ENCODE results near the gene KCNH5.

KCNH5 gene

DNA sequence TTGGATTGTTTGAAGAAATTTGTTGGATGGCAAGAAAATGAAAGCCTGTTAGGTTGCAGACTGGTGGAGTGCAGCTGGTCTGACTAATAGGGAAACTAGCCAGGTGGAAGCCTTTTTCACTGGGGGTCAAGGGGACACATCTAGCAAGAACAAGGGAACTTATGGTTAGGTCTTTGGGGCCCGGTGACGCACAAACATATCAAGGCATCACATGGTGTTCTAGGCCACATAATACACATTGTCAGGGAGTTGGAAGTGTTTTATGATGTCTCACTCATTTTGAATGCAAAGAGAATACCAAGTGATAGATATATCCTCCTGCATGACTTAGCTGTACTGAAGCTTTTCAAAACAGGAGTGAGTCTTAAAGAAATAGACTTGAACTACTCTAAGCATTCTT lies 351.2 kb downstream of the KCNH5 start:
- Histone ChIP-seq H2AFZ (ENCODE audit: low read length) (no peak overlapping the region), H3K4me2 (ENCODE audit: low read length) (no peak overlapping the region), H3F3A (ENCODE audit: insufficient read depth, low read length) (no peaks in the 10 kb centered on the region), H3K9ac (ENCODE audit: low read length) (no peak overlapping the region), H3K9me2 (ENCODE audit: low read depth, low read length) (no peaks in the 10 kb centered on the region), H3K27me3 (ENCODE audit: insufficient read depth, low read length) (no peaks in the 10 kb centered on the region), H3K36me3 (ENCODE audit: insufficient read depth, low read length) (no peaks in the 10 kb centered on the region), H3K27ac (ENCODE audit: low read depth, low read length, poor library complexity, severe bottlenecking) (no peak overlapping the region), H3K4me1 (ENCODE audit: insufficient read depth, low read length, severe bottlenecking) (no peaks in the 10 kb centered on the region), H3K79me2 (ENCODE audit: insufficient read depth, low read length) (no peaks in the 10 kb centered on the region), H3K9me3 (ENCODE audit: low read length) (no peaks in the 10 kb centered on the region), H4K20me1 (ENCODE audit: insufficient read depth, low read length) (no peaks in the 10 kb centered on the region), H3K4me3 (ENCODE audit: low read depth, low read length, poor library complexity, severe bottlenecking) (no peak overlapping the region)
- TF ChIP-seq, protein P1, sequence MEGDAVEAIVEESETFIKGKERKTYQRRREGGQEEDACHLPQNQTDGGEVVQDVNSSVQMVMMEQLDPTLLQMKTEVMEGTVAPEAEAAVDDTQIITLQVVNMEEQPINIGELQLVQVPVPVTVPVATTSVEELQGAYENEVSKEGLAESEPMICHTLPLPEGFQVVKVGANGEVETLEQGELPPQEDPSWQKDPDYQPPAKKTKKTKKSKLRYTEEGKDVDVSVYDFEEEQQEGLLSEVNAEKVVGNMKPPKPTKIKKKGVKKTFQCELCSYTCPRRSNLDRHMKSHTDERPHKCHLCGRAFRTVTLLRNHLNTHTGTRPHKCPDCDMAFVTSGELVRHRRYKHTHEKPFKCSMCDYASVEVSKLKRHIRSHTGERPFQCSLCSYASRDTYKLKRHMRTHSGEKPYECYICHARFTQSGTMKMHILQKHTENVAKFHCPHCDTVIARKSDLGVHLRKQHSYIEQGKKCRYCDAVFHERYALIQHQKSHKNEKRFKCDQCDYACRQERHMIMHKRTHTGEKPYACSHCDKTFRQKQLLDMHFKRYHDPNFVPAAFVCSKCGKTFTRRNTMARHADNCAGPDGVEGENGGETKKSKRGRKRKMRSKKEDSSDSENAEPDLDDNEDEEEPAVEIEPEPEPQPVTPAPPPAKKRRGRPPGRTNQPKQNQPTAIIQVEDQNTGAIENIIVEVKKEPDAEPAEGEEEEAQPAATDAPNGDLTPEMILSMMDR (IDR thresholded peaks at IDR 0.05; ENCODE audit: low read length) = no peak
- no peak for TF ChIP-seq EZH2 (IDR thresholded peaks at IDR 0.05; ENCODE audit: borderline replicate concordance, low read length)

DNA sequence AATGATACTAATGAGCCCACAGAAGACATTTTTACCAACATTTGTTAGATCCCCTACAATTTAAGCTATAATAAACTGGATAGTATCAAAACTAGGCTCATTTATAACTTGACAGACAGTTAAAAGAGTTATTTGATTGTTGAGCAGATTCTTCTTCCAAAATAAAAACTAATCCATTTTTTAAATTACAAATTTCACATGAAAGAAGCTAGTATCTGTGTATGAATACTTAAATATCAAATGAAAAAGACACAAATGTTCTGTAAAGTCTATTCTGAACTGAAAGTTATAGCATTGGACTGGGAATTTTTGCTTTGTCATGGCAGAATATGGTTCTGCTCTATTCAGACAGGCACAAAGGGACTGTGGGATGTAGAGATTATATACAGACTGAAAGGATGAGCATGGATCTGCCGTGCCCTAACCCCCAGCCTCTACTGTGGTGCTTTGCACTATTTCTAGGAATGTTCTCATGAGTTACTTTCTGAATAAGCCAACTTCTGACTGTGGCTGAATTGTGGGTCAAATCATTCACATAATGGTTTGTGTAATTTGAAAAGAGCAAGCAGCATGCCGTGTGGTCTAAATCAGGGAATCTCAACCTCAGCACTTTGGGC lies 352.7 kb downstream of the KCNH5 start:
- no peaks in the 10 kb centered on the region for H3K79me2 ChIP-seq (ENCODE audit: insufficient read depth, low read length)
- no peak overlapping the region for H3K4me2 ChIP-seq (ENCODE audit: low read length)
- H3K9me3 ChIP-seq (ENCODE audit: low read length) = no peaks in the 10 kb centered on the region
- no peaks in the 10 kb centered on the region for H3K9me2 ChIP-seq (ENCODE audit: low read depth, low read length)
- TF ChIP-seq EZH2 (IDR thresholded peaks at IDR 0.05; ENCODE audit: borderline replicate concordance, low read length) = no peak
- TF ChIP-seq, protein P1 (IDR thresholded peaks at IDR 0.05; ENCODE audit: low read length) = no peak
- no peaks in the 10 kb centered on the region for H3K4me1 ChIP-seq (ENCODE audit: insufficient read depth, low read length, severe bottlenecking)
- no peak overlapping the region for H2AFZ ChIP-seq (ENCODE audit: low read length)
- no peak overlapping the region for H3K4me3 ChIP-seq (ENCODE audit: low read depth, low read length, poor library complexity, severe bottlenecking)
- no peaks in the 10 kb centered on the region for H3K36me3 ChIP-seq (ENCODE audit: insufficient read depth, low read length)
- H4K20me1 ChIP-seq (ENCODE audit: insufficient read depth, low read length) = no peaks in the 10 kb centered on the region
- no peaks in the 10 kb centered on the region for H3K27me3 ChIP-seq (ENCODE audit: insufficient read depth, low read length)
- H3F3A ChIP-seq (ENCODE audit: insufficient read depth, low read length) = no peaks in the 10 kb centered on the region
- H3K27ac ChIP-seq (ENCODE audit: low read depth, low read length, poor library complexity, severe bottlenecking) = no peak overlapping the region
- H3K9ac ChIP-seq (ENCODE audit: low read length) = no peak overlapping the region

DNA sequence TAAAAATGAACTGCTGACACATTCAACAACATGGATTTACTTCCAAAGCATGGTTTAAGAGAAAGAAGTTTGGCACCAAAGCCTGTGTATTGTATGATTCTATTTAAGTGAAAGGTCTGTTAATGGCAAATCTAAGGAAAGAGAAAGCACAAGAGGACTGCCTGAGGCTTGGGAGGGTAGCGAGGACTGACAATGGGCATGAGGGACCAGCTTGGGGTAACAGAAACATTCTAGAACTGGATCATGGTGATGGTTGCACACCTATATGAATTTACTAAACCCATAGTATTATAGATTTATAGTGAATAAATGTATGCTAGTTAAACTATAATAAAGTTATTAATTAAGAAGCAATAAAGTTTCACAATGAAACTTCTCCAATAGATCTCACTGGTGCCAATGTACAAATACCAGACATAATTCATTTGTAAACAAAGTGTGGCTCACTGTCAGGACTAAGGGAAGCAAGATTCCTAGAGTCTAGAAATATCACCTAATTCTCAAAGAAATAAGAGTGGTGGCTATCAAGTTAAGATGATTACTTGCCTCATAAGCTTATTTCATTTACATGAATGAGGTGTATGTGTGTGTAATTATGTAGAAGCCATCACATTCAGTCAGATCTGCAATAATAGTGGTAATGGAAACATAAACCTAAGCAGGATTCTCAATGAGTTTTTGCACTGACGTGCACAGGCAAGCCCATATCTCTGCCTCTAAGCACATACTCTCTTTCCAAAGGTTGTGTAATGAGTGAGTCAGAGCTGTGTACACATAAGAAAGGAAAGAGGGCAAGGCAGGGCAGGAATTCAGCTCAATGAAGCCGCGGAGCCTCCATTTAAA lies 353.4 kb downstream of the KCNH5 start:
- Histone ChIP-seq H3K4me2 (ENCODE audit: low read length) (no peak overlapping the region), H3K4me1 (ENCODE audit: insufficient read depth, low read length, severe bottlenecking) (no peaks in the 10 kb centered on the region), H3K9me2 (ENCODE audit: low read depth, low read length) (no peaks in the 10 kb centered on the region), H3K27me3 (ENCODE audit: insufficient read depth, low read length) (no peaks in the 10 kb centered on the region), H2AFZ (ENCODE audit: low read length) (no peak overlapping the region), H3K79me2 (ENCODE audit: insufficient read depth, low read length) (no peaks in the 10 kb centered on the region), H3K9ac (ENCODE audit: low read length) (no peak overlapping the region), H3K9me3 (ENCODE audit: low read length) (no peaks in the 10 kb centered on the region), H3F3A (ENCODE audit: insufficient read depth, low read length) (no peaks in the 10 kb centered on the region), H4K20me1 (ENCODE audit: insufficient read depth, low read length) (no peaks in the 10 kb centered on the region), H3K36me3 (ENCODE audit: insufficient read depth, low read length) (no peaks in the 10 kb centered on the region), H3K4me3 (ENCODE audit: low read depth, low read length, poor library complexity, severe bottlenecking) (no peak overlapping the region), H3K27ac (ENCODE audit: low read depth, low read length, poor library complexity, severe bottlenecking) (no peak overlapping the region)
- TF ChIP-seq, protein P1 (IDR thresholded peaks at IDR 0.05; ENCODE audit: low read length) = no peak
- no peak for TF ChIP-seq EZH2 (IDR thresholded peaks at IDR 0.05; ENCODE audit: borderline replicate concordance, low read length)
